Endodermal cell (in vitro differentiated cells): Measurements from ENCODE around the gene SPARCL1. TPM values are rescaled to one million over a fixed set of nuclear protein-coding genes. Genes with fewer than 3 reads are reported as not detected.

Source experiments
- DNase-seq: peaks from one replicate; pipeline ENCODE4 v3.0.0-alpha.2; 2017
- H3K27ac ChIP-seq: 2 replicates; pipeline ENCODE4 v1.5.1; 2013; ENCODE audit warnings: mild to moderate bottlenecking, low read depth, low read length, moderate library complexity
- H3K27me3 ChIP-seq: 2 replicates; pipeline ENCODE4 v1.6.1; 2013; ENCODE audit warnings: mild to moderate bottlenecking, low read length, moderate library complexity; ENCODE audit not compliant: insufficient read depth, control insufficient read depth, poor library complexity, severe bottlenecking
- H3K36me3 ChIP-seq: 2 replicates; pipeline ENCODE4 v1.7.0; 2013; ENCODE audit warnings: mild to moderate bottlenecking, low read length, moderate library complexity; ENCODE audit not compliant: control insufficient read depth, insufficient read depth
- H3K4me1 ChIP-seq: one replicate; pipeline ENCODE4 v1.7.0; 2013; ENCODE audit warnings: low read length; ENCODE audit not compliant: control insufficient read depth, insufficient read depth
- H3K4me3 ChIP-seq: 2 replicates; pipeline ENCODE4 v1.5.1; 2013; ENCODE audit warnings: mild to moderate bottlenecking, low read length, moderate library complexity
- H3K9ac ChIP-seq: 2 replicates; pipeline ENCODE4 v1.6.1; 2013; ENCODE audit warnings: mild to moderate bottlenecking, low read length, moderate library complexity; ENCODE audit not compliant: poor library complexity, severe bottlenecking; ENCODE audit errors: extremely low read depth
- H3K9me3 ChIP-seq: 2 replicates; pipeline ENCODE4 v1.6.1; 2013; ENCODE audit warnings: mild to moderate bottlenecking, low read length, moderate library complexity; ENCODE audit not compliant: control insufficient read depth
- H3K27ac Mint-ChIP-seq: 2 replicates; pipeline ENCODE4 v1.8.0; 2020; ENCODE audit warnings: mixed read lengths
- H3K27me3 Mint-ChIP-seq: 2 replicates; pipeline ENCODE4 v1.8.0; 2021; ENCODE audit warnings: mild to moderate bottlenecking, mixed read lengths; ENCODE audit not compliant: insufficient read depth
- H3K36me3 Mint-ChIP-seq: 2 replicates; pipeline ENCODE4 v1.8.0; 2020; ENCODE audit warnings: low read depth, mixed read lengths
- H3K4me1 Mint-ChIP-seq: 2 replicates; pipeline ENCODE4 v1.8.0; 2020; ENCODE audit warnings: mixed read lengths
- H3K4me3 Mint-ChIP-seq: 2 replicates; pipeline ENCODE4 v1.8.0; 2020; ENCODE audit warnings: mild to moderate bottlenecking, moderate library complexity, mixed read lengths
- H3K9me3 Mint-ChIP-seq: 2 replicates; pipeline ENCODE4 v1.8.0; 2020; ENCODE audit warnings: mild to moderate bottlenecking, mixed read lengths
- CTCF ChIP-seq: fragments of 200-600 bp; sonication (generic); conservative IDR thresholded peaks from 2 replicates; pipeline ENCODE4 v1.5.0; 2021; ENCODE audit warnings: antibody characterized with exemption, mild to moderate bottlenecking
- WGBS, 2 experiments: methylation state at CpG; one replicate each; pipeline versions ENCODE4 v1.1.5 to v1.1.7; 2013; ENCODE audit warnings: missing lambda C conversion rate in 2 of 2, mixed read lengths in 1 of 2; ENCODE audit not compliant: insufficient coverage in 1 of 2, insufficient read length in 1 of 2; 5-methylcytosine and 5-hydroxymethylcytosine counted together
- total RNA-seq, 2 donors: library from RNA; stranded (reverse); fragmentation: NEBNext Ultra II Directional in 1 of 2; extraction: Animal tissue kit (Norgen Biotek cat#: 25700) in 1 of 2; gene quantifications; 2 replicates in 1 of 2; 3 replicates in 1 of 2; pipeline ENCODE4 v1.2.1, GENCODE V29; 2021

SPARCL1 gene
- total RNA-seq, 2 donors from 2014 or later = 0.26 to 1.0 TPM

DNA sequence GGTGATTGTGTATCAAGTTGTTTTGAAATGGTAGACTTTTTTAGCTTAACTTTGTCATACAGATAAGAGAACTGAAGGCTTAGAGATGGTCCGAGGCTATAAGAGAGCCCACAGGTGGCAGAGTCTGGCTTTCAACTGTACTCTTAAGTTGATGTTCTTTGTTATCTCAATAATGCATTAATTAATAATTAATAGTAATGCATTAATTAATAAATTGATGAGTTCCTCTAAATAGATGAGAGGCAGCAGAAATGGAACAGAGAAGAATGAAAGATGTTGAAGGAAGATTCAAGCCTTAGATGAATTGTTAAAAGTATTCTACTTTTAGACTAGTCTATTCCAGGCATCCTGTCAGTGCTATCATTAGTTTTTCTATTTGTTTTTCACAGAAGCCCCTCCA is 84.4 kb downstream of the SPARCL1 start:
- no peaks in the 10 kb centered on the region for H3K9me3 Mint-ChIP-seq
- H3K27me3 ChIP-seq = no peaks in the 10 kb centered on the region
- 91% methylated on average over 1 of the region's 1 CpG; no CpG with 5 or more reads in 1 of the 2 experiments for WGBS, 2 experiments
- no peak overlapping the region for H3K9ac ChIP-seq
- no peak for TF ChIP-seq CTCF
- H3K27me3 Mint-ChIP-seq = no peaks in the 10 kb centered on the region
- no peaks in the 10 kb centered on the region for H3K9me3 ChIP-seq
- H3K4me1 ChIP-seq = no peaks in the 10 kb centered on the region
- DNase-seq = no peak
- no peak overlapping the region for H3K4me3 ChIP-seq
- H3K36me3 ChIP-seq = peaks cover 40% of the 10 kb centered on the region
- H3K27ac ChIP-seq = no peak overlapping the region
- H3K36me3 Mint-ChIP-seq = peaks cover 39% of the 10 kb centered on the region
- H3K27ac Mint-ChIP-seq = no peak overlapping the region
- H3K4me3 Mint-ChIP-seq = no peak overlapping the region
- H3K4me1 Mint-ChIP-seq = peaks cover 1% of the 10 kb centered on the region

- no peak for TF ChIP-seq CTCF
- Histone ChIP-seq H3K4me3 (no peak overlapping the region), H3K27me3 (no peaks in the 10 kb centered on the region), H3K9me3 (no peaks in the 10 kb centered on the region), H3K27ac (no peak overlapping the region), H3K4me1 (no peaks in the 10 kb centered on the region), H3K36me3 (peaks cover 44% of the 10 kb centered on the region), H3K9ac (no peak overlapping the region)
- no peaks in the 10 kb centered on the region for H3K9me3 Mint-ChIP-seq
- H3K27ac Mint-ChIP-seq = no peak overlapping the region
- peaks cover 1% of the 10 kb centered on the region for H3K4me1 Mint-ChIP-seq
- DNase-seq = no peak
- no peak overlapping the region for H3K4me3 Mint-ChIP-seq
- peaks cover 48% of the 10 kb centered on the region for H3K36me3 Mint-ChIP-seq
- 89 to 90% methylated on average over 1 of the region's 3 CpGs for WGBS, 2 experiments
- H3K27me3 Mint-ChIP-seq = no peaks in the 10 kb centered on the region
Measured at GRCh38 chr4:87442889-87443288, 86.3 kb downstream of the SPARCL1 start.

GRCh38 chr4:87433342-87433741 is 95.8 kb downstream of the SPARCL1 start:
- H3K27me3 ChIP-seq = no peaks in the 10 kb centered on the region
- H3K9me3 ChIP-seq = no peaks in the 10 kb centered on the region
- H3K9me3 Mint-ChIP-seq = no peaks in the 10 kb centered on the region
- H3K4me3 Mint-ChIP-seq = no peak overlapping the region
- H3K36me3 ChIP-seq = peaks cover 9% of the 10 kb centered on the region
- H3K4me3 ChIP-seq = no peak overlapping the region
- 100% methylated on average over 2 of the region's 2 CpGs; no CpG with 5 or more reads in 1 of the 2 experiments for WGBS, 2 experiments
- H3K27ac Mint-ChIP-seq = peak overlapping the region; percentile 9
- TF ChIP-seq CTCF = no peak
- no peak for DNase-seq
- H3K4me1 ChIP-seq = no peaks in the 10 kb centered on the region
- no peak overlapping the region for H3K27ac ChIP-seq
- H3K4me1 Mint-ChIP-seq = peaks cover 16% of the 10 kb centered on the region
- no peaks in the 10 kb centered on the region for H3K27me3 Mint-ChIP-seq
- H3K36me3 Mint-ChIP-seq = peaks cover 29% of the 10 kb centered on the region
- H3K9ac ChIP-seq = no peak overlapping the region
